ENCODE measurements around the gene ROCK1. TPM values are rescaled to one million over a fixed set of nuclear protein-coding genes. Genes with fewer than 3 reads are reported as not detected.
A peak's percentile ranks its signal among the peaks of the same experiment; 100 is the strongest.

The ROCK1 gene
- total RNA-seq, 6 experiments from 2014 or later: 64.8 to 71.7 (median 67.1) TPM

DNA sequence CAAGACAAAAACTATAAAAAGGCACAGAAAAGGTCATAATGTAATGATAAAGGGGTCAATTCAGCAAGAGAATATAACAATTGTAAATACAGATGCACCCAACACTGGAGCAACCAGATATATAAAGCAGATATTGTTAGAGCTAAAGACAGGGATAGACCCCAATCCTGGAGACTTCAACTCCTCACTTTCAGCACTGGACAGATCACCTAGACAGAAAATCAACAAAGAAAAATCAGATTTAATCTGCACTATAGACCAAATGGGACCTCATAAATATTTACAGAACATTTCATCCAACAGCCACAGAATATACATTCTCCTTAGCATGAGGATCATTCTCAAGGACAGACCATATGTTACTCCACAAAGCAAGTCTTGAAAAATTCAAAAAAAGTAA is 114.2 kb downstream of the ROCK1 start:
- DNase-seq: no peak
- no peak overlapping the region for H3K4me3 Mint-ChIP-seq
- H3K9me3 Mint-ChIP-seq: 0 out of 2 replicates have a peak, but pooled peaks cover 4% of the 10 kb centered on the region
- peaks cover 40% of the 10 kb centered on the region for H3K4me1 Mint-ChIP-seq (ENCODE audit: low read depth)
- H3K36me3 Mint-ChIP-seq (ENCODE audit: low read depth): peaks cover 54% of the 10 kb centered on the region
- H3K27me3 Mint-ChIP-seq (ENCODE audit: insufficient read depth): peaks cover 1% of the 10 kb centered on the region; the same call in 1 of the 2 replicates
- TF ChIP-seq, protein P1, sequence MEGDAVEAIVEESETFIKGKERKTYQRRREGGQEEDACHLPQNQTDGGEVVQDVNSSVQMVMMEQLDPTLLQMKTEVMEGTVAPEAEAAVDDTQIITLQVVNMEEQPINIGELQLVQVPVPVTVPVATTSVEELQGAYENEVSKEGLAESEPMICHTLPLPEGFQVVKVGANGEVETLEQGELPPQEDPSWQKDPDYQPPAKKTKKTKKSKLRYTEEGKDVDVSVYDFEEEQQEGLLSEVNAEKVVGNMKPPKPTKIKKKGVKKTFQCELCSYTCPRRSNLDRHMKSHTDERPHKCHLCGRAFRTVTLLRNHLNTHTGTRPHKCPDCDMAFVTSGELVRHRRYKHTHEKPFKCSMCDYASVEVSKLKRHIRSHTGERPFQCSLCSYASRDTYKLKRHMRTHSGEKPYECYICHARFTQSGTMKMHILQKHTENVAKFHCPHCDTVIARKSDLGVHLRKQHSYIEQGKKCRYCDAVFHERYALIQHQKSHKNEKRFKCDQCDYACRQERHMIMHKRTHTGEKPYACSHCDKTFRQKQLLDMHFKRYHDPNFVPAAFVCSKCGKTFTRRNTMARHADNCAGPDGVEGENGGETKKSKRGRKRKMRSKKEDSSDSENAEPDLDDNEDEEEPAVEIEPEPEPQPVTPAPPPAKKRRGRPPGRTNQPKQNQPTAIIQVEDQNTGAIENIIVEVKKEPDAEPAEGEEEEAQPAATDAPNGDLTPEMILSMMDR (IDR thresholded peaks at IDR 0.05): no peak
- H3K27ac Mint-ChIP-seq: no peak overlapping the region

DNA sequence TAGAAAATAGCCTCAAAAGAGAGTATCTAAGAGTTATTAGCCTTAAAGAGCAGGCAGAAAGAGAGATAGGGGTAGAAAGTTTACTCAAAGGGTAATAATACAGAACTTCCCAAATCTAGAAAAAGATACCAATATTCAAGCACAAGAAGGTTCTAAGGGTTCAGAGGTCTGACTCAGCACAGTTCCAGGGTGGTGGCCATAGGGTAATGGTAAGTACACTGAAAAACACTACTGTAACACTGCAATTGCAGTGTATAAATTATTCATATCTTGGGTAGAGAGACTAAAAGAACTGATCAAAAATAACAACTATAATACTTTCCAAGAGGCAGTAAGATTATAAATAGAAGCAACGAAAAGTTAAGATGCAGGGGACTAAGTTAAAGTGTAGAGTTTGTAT is 115.2 kb downstream of the ROCK1 start:
- TF ChIP-seq, protein P1 (IDR thresholded peaks at IDR 0.05): no peak
- Mint-ChIP-seq H3K4me1 (ENCODE audit: low read depth) (peaks cover 35% of the 10 kb centered on the region), H3K27ac (no peak overlapping the region; the same call in 1 of the 2 replicates), H3K9me3 (0 out of 2 replicates have a peak, but pooled peaks cover 4% of the 10 kb centered on the region), H3K36me3 (ENCODE audit: low read depth) (peaks cover 49% of the 10 kb centered on the region), H3K27me3 (ENCODE audit: insufficient read depth) (peaks cover 1% of the 10 kb centered on the region; the same call in 1 of the 2 replicates), H3K4me3 (no peak overlapping the region)
- no peak for DNase-seq

DNA sequence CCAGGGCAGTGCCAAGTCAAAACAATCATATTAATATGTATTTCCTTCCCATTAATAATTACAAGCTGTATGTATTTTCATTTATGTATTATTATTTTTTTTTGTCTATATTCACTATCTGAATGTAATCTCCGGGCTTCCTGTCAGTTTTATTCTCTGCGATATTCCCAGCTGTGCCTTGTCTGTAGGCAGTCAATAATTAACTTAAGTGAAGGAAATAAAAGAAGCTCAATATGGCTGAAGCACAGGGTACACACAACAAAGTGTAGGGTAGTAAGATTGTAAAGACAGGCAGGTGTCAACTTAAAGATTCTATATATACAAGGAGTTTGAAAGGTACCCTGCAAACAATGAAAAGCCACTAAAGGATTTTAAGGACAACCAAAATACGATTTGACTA is 122.9 kb downstream of the ROCK1 start:
- peaks cover 4% of the 10 kb centered on the region; the same call in 1 of the 2 replicates for H3K27me3 Mint-ChIP-seq (ENCODE audit: insufficient read depth)
- no peak overlapping the region for H3K4me3 Mint-ChIP-seq
- TF ChIP-seq, protein P1 (IDR thresholded peaks at IDR 0.05): no peak
- no peaks in the 10 kb centered on the region for H3K9me3 Mint-ChIP-seq
- no peaks in the 10 kb centered on the region for H3K4me1 Mint-ChIP-seq (ENCODE audit: low read depth)
- DNase-seq: no peak
- no peak overlapping the region for H3K27ac Mint-ChIP-seq
- peaks cover 29% of the 10 kb centered on the region for H3K36me3 Mint-ChIP-seq (ENCODE audit: low read depth)

DNA sequence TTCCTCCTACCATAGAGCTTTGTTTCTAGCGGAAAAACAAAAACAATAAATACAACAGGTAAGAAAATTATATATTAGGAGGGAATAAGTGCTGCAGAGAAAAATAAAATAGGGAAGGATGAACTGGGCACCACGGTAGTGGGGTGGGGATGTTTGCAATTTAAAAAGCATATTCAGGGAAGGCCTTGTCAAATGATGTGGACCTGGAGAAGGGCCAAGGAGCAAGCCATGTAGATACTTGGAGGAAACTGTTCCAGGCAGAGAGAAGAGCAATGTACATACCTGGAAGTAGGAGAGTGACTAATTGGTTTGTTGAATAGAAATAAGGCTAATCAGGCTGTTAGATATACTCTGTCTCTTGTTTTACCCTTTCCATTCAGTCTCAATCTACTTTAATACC is 136.5 kb downstream of the ROCK1 start:
- Mint-ChIP-seq H3K4me3 (no peak overlapping the region), H3K36me3 (ENCODE audit: low read depth) (peaks cover 42% of the 10 kb centered on the region), H3K4me1 (ENCODE audit: low read depth) (peaks cover 18% of the 10 kb centered on the region), H3K27ac (peak overlapping the region; percentile 20; the same call in 1 of the 2 replicates), H3K27me3 (ENCODE audit: insufficient read depth) (peaks cover 6% of the 10 kb centered on the region; the same call in 1 of the 2 replicates), H3K9me3 (no peaks in the 10 kb centered on the region)
- DNase-seq: no peak
- TF ChIP-seq, protein P1 (IDR thresholded peaks at IDR 0.05): no peak

DNA sequence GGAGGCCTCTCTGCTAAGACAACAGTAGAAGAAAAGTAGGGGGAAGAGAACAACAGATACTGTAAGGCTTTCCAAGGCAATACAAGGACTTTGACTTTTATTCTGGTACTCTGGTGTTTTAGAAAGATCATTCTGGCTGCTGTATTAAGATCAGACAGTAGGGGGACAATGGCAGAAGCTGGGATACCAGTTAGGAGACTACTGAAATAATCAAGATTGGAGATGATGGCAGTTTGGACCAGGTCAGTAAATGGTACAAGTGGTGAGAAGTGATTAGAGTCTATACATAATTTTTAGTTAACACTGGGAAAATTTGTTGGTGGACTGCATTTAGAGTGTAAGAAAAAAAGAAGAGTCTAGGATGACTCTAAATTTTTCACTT is 139.7 kb downstream of the ROCK1 start:
- Mint-ChIP-seq H3K27me3 (ENCODE audit: insufficient read depth) (peaks cover 7% of the 10 kb centered on the region; the same call in 1 of the 2 replicates), H3K36me3 (ENCODE audit: low read depth) (peaks cover 44% of the 10 kb centered on the region), H3K27ac (peak overlapping the region; percentile 1; the same call in 1 of the 2 replicates), H3K4me3 (no peak overlapping the region), H3K9me3 (no peaks in the 10 kb centered on the region), H3K4me1 (ENCODE audit: low read depth) (peaks cover 18% of the 10 kb centered on the region)
- TF ChIP-seq, protein P1 (IDR thresholded peaks at IDR 0.05): peak; percentile 79
- DNase-seq: peak; percentile 47
